22Rv1 (cell line): ENCODE data around the gene GABARAP.

Experiments used
- H3K27ac ChIP-seq: fragments of 450-650 bp; 2 replicates; pipeline ENCODE4 v1.5.1; 2017
- CTCF ChIP-seq: fragments of 450-650 bp; IDR thresholded peaks from 2 replicates; pipeline ENCODE4 v1.5.1; 2017; ENCODE audit warnings: mild to moderate bottlenecking
- ZFX ChIP-seq: fragments of 450-650 bp; IDR thresholded peaks from 2 replicates; pipeline ENCODE4 v1.6.1; 2017; ENCODE audit warnings: antibody characterized with exemption, borderline replicate concordance

GABARAP gene

GRCh38 chr17:7207120-7208001, 34.9 kb downstream of the GABARAP start:
- TF ChIP-seq ZFX: no peak
- no peak for TF ChIP-seq CTCF
- H3K27ac ChIP-seq: no peak overlapping the region

GRCh38 chr17:7205561-7205960, 36.7 kb downstream of the GABARAP start:
- TF ChIP-seq ZFX (no peak), CTCF (no peak)
- H3K27ac ChIP-seq: no peak overlapping the region

- TF ChIP-seq ZFX (no peak), CTCF (no peak)
- no peak overlapping the region for H3K27ac ChIP-seq
Observed at GRCh38 chr17:7204828-7205461, 37.3 kb downstream of the GABARAP start.

GRCh38 chr17:7204336-7204735, 37.9 kb downstream of the GABARAP start:
- TF ChIP-seq ZFX: no peak
- no peak for TF ChIP-seq CTCF
- no peak overlapping the region for H3K27ac ChIP-seq

GRCh38 chr17:7203391-7203790, 38.9 kb downstream of the GABARAP start:
- no peak overlapping the region for H3K27ac ChIP-seq
- TF ChIP-seq CTCF: no peak
- no peak for TF ChIP-seq ZFX

GRCh38 chr17:7196651-7197401, 45.4 kb downstream of the GABARAP start:
- no peak overlapping the region for H3K27ac ChIP-seq
- TF ChIP-seq ZFX (no peak), CTCF (no peak)

- TF ChIP-seq ZFX (no peak), CTCF (no peak)
- no peak overlapping the region for H3K27ac ChIP-seq
Observed at GRCh38 chr17:7195971-7196370, 46.3 kb downstream of the GABARAP start.
